Sigmoid colon (tissue), 7 donors: ENCODE measurements around the gene WNT9B. TPM values are rescaled to one million over a fixed set of nuclear protein-coding genes. Genes with fewer than 3 reads are reported as not detected.

ENCODE experiments used
- DNase-seq: peaks from one replicate; pipeline ENCODE4 v3.0.0-alpha.2; 2019
- H3K27ac ChIP-seq, 4 donors: fragments of 200-600 bp; sonication (generic); one replicate each; pipeline ENCODE4 v1.5.1; 2016 to 2019; ENCODE audit warnings: mild to moderate bottlenecking in 1 of 4
- H3K27me3 ChIP-seq, 3 donors: fragments of 200-600 bp; sonication (generic); one replicate each; pipeline ENCODE4 v1.5.1; 2019; ENCODE audit warnings: mild to moderate bottlenecking in 1 of 3
- H3K36me3 ChIP-seq, 4 donors: fragments of 200-600 bp; sonication (generic); one replicate each; pipeline ENCODE4 v1.5.1; 2016 to 2019
- H3K4me1 ChIP-seq, 4 donors: fragments of 200-600 bp; sonication (generic); one replicate each; pipeline ENCODE4 v1.5.1; 2017 to 2019
- H3K4me3 ChIP-seq, 4 donors: fragments of 200-600 bp; sonication (generic); one replicate each; pipeline ENCODE4 v1.5.1; 2017 to 2019; ENCODE audit warnings: mild to moderate bottlenecking in 2 of 4, moderate library complexity in 1 of 4
- H3K9me3 ChIP-seq, 4 donors: fragments of 200-600 bp in 3 of 4; sonication (generic) in 3 of 4; one replicate each; pipeline versions ENCODE4 v1.5.1 to v1.6.1; 2013 to 2019
- EP300 ChIP-seq, 4 donors: sonication (generic); formaldehyde crosslinking; IDR thresholded peaks; one replicate each; pipeline ENCODE4 v1.6.1; 2017; ENCODE audit warnings: antibody characterized with exemption in 4 of 4
- POLR2A ChIP-seq, 2 donors: fragments of 450-650 bp; IDR thresholded peaks; one replicate each; pipeline ENCODE4 v1.6.1; 2016; ENCODE audit warnings: antibody characterized with exemption in 2 of 2, mild to moderate bottlenecking in 2 of 2, moderate library complexity in 2 of 2
- POLR2AphosphoS5 ChIP-seq, 4 donors: sonication (generic); formaldehyde crosslinking; IDR thresholded peaks; one replicate each; pipeline ENCODE4 v1.6.1; 2017; ENCODE audit warnings: antibody characterized with exemption in 4 of 4
- WGBS, 2 donors: extraction: QIAGEN DNeasy Blood & Tissue Kit; methylation state at CpG; one replicate each; pipeline ENCODE4 v1.1.7; 2013; 5-methylcytosine and 5-hydroxymethylcytosine counted together
- intact Hi-C: fragments of 100-400 bp; cut with DNase I; formaldehyde crosslinking; loops from one replicate; pipeline ENCODE4 v1.15.1; 2023
- polyA plus RNA-seq, 3 donors: library from polyadenylated mRNA; stranded (reverse); fragments of 200-250 nt; gene quantifications; one replicate each; pipeline ENCODE4 v1.2.3, GENCODE V29; 2013
- total RNA-seq, 4 donors: library from RNA; depleted of rRNA; stranded (reverse); fragments of >200 nt; gene quantifications; one replicate each; pipeline ENCODE4 v1.1.0, GENCODE V29; 2016
- TF ChIP-seq, protein P1 (sequence below), 4 experiments: fragments of 450-650 bp in 3 of 4; fragments of 200-600 bp in 1 of 4; IDR thresholded peaks; one replicate each; pipeline ENCODE4 v1.5.1; 2016 to 2019; ENCODE audit warnings: antibody characterized with exemption in 4 of 4, mild to moderate bottlenecking in 3 of 4, moderate library complexity in 2 of 4
- donor health status: healthy with polysubstance abuse.
- donor health status: Bipolar disorder and iron deficiency.
- donor health status: healthy.

WNT9B gene
- total and polyA plus RNA-seq, 7 donors: 0.03 TPM; not detected in 6

DNA sequence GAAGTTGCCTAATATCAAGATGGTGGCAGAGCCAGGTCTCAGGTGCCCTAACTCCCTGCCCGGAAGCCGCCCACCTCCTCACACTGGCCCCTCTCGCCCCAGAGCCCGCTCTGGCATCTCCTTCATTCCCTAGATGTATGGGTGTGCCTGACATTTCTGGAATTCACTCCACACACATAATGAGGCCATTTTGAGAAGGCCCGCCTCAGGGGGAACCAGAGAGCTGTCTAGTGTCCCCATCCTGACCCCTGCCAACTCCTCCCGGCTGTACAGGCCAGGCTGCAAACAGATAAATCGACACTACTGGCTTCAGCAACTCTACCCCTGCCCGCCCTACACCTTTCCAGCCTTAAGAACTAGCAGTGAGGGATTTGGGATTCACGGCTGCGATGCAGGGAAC is 40.5 kb upstream of the WNT9B start:
- WGBS, 2 donors: 88 to 91% methylated on average over 10 of the region's 10 CpGs
- H3K4me3 ChIP-seq: no peak overlapping the region
- H3K9me3 ChIP-seq: no peaks in the 10 kb centered on the region

DNA sequence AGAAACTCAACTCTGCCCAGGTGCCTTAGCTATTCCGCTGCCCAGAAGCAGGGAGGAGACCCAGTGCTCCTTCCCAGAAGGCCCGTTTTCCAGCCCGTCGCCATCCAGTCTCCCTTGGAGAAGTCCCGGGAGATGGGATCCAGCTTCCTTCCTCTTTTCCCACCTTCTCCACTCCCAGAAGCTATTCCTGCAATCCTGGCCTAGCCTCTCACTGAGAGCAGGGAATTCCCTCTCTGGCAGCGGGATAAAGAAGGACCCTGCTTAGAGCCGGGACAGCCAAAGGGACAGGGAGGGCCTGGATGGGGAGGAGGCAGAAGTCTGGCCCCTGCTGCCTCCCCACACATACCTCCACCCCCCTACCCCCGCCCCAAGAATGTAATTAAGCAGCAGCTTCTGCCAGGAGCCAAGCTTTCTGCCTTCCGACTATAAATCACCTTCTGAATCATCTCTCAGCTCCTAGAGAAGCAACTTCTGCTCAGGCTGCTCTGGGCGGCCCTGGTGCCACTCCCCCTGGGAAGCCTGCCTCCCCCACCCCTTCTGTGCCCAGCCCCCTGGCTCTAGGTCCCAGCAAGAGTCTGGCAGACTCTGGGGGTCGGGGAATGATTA is 39.3 kb upstream of the WNT9B start:
- no peak for DNase-seq
- WGBS, 2 donors: 48 to 52% methylated on average over 11 of the region's 11 CpGs
- no peak overlapping the region for H3K4me3 ChIP-seq
- TF ChIP-seq POLR2AphosphoS5 (IDR thresholded peaks at IDR 0.05) (no peak), POLR2A (IDR thresholded peaks at IDR 0.05) (no peak), EP300 (IDR thresholded peaks at IDR 0.05) (no peak)
- TF ChIP-seq, protein P1, sequence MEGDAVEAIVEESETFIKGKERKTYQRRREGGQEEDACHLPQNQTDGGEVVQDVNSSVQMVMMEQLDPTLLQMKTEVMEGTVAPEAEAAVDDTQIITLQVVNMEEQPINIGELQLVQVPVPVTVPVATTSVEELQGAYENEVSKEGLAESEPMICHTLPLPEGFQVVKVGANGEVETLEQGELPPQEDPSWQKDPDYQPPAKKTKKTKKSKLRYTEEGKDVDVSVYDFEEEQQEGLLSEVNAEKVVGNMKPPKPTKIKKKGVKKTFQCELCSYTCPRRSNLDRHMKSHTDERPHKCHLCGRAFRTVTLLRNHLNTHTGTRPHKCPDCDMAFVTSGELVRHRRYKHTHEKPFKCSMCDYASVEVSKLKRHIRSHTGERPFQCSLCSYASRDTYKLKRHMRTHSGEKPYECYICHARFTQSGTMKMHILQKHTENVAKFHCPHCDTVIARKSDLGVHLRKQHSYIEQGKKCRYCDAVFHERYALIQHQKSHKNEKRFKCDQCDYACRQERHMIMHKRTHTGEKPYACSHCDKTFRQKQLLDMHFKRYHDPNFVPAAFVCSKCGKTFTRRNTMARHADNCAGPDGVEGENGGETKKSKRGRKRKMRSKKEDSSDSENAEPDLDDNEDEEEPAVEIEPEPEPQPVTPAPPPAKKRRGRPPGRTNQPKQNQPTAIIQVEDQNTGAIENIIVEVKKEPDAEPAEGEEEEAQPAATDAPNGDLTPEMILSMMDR (IDR thresholded peaks at IDR 0.05): no peak
- no peak overlapping the region for H3K27ac ChIP-seq
- no peaks in the 10 kb centered on the region for H3K36me3 ChIP-seq
- peaks cover 0 to 13% (median 9%) of the 10 kb centered on the region in 4 donors for H3K4me1 ChIP-seq
- no peaks in the 10 kb centered on the region for H3K9me3 ChIP-seq
- peaks cover 3 to 29% (median 11%) of the 10 kb centered on the region in 3 donors for H3K27me3 ChIP-seq
- intact Hi-C loops: loop anchor here (10.0 kb wide), 1 partner anchor 67 kb away; no protein-coding TSS in a partner anchor

More for the DNA sequence above, 40.5 kb upstream of the WNT9B start:
- Histone ChIP-seq H3K4me1 (peaks cover 0 to 13% (median 9%) of the 10 kb centered on the region in 4 donors), H3K36me3 (no peaks in the 10 kb centered on the region), H3K27ac (no peak overlapping the region), H3K27me3 (peaks cover 0 to 17% (median 0%) of the 10 kb centered on the region in 3 donors)
- no peak for DNase-seq
- intact Hi-C loops: loop anchor here (10.0 kb wide), 1 partner anchor 66 kb away; no protein-coding TSS in a partner anchor
- TF ChIP-seq POLR2AphosphoS5 (IDR thresholded peaks at IDR 0.05): no peak
- TF ChIP-seq, protein P1 (IDR thresholded peaks at IDR 0.05): no peak
- TF ChIP-seq POLR2A (IDR thresholded peaks at IDR 0.05): no peak
- TF ChIP-seq EP300 (IDR thresholded peaks at IDR 0.05): no peak

DNA sequence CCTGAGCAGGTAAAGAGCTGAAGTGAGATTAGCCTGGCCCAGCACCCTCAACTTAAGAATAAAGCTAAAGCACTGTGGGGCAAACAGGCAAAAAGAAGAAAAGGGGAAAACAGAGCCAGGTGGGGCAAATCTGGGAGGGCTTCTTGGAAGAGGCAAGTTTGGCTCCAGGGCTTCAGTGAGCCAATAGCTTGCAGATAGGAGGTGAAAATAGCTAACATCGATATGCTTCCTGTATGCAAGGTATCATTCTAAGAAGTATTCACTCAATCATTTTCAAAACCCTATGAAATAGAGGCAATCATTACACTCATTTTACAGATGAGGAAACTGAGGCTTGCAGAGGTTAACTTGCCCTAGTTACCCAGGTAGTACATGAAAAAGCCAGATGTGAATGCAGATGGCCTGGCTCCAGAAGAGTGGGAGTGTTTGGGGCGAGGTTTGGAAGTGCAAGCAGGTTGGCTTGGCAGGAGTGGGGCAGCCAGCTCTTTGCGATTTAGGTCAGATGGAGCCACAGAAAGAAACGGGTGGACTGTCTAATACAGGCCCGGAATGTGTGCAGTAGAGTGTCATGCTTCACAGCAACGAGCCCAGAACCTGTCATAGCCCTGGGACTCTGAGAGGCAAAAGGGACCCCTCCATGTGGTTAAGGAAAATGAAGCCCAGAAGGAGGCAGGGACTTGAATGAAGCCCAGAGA is 38.6 kb upstream of the WNT9B start:
- Histone ChIP-seq H3K4me3 (no peak overlapping the region), H3K27me3 (peaks cover 10 to 36% (median 18%) of the 10 kb centered on the region in 3 donors), H3K9me3 (no peaks in the 10 kb centered on the region), H3K4me1 (peaks cover 0 to 13% (median 10%) of the 10 kb centered on the region in 4 donors), H3K36me3 (no peaks in the 10 kb centered on the region), H3K27ac (no peak overlapping the region)
- 49 to 74% methylated on average over 6 of the region's 6 CpGs for WGBS, 2 donors
- no peak for TF ChIP-seq POLR2A (IDR thresholded peaks at IDR 0.05)
- no peak for TF ChIP-seq EP300 (IDR thresholded peaks at IDR 0.05)
- no peak for TF ChIP-seq POLR2AphosphoS5 (IDR thresholded peaks at IDR 0.05)
- TF ChIP-seq, protein P1 (IDR thresholded peaks at IDR 0.05): no peak
- intact Hi-C loops: loop anchor here (10.0 kb wide), 1 partner anchor 68 kb away; no protein-coding TSS in a partner anchor
- no peak for DNase-seq

DNA sequence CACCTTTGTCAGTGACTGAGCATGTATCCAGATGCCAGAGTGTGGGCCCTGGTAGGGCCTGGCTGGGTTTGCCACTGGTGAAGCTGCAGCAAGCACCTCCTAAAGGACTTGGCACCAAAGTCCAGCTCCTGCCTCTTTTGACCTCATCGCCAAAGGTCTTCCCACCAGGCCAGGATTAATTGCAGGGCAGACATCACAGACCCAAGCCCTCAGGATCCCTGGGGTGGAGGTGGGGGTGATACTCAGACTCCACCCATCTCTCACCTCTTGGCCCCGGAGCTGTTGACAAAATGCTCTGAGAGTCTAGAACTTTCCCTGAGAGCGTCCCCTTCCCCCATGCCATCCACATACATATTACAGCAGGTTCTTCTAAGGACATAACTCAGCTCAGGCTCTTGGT is 37.5 kb upstream of the WNT9B start:
- Histone ChIP-seq H3K4me1 (peaks cover 0 to 22% (median 21%) of the 10 kb centered on the region in 4 donors), H3K27me3 (peaks cover 21 to 47% (median 29%) of the 10 kb centered on the region in 3 donors), H3K36me3 (no peaks in the 10 kb centered on the region), H3K9me3 (no peaks in the 10 kb centered on the region), H3K4me3 (no peak overlapping the region), H3K27ac (no peak overlapping the region)
- DNase-seq: no peak
- WGBS, 2 donors: 72 to 73% methylated on average over 3 of the region's 3 CpGs
- intact Hi-C loops: loop anchor here (10.0 kb wide), 1 partner anchor 69 kb away; no protein-coding TSS in a partner anchor
- TF ChIP-seq POLR2A (IDR thresholded peaks at IDR 0.05) (no peak), EP300 (IDR thresholded peaks at IDR 0.05) (no peak), POLR2AphosphoS5 (IDR thresholded peaks at IDR 0.05) (no peak)
- TF ChIP-seq, protein P1 (IDR thresholded peaks at IDR 0.05): no peak
